ENCODE results near the gene DDX52. TPM values are rescaled to one million over a fixed set of nuclear protein-coding genes. Genes with fewer than 3 reads are reported as not detected.

The DDX52 gene
- total and polyA plus RNA-seq, 2 of the 8 experiments (the other 6 are each of a cell fraction or from before 2014, with no cell fraction given), result 10.0 to 45.9 TPM

GRCh38 chr17:37662353-37662752 lies 19.1 kb upstream of the DDX52 start:
- Histone ChIP-seq H2AFZ (ENCODE audit: low read length) (no peak overlapping the region), H3K9me3 (ENCODE audit: insufficient read depth in 2 of 2, low read depth in 1 of 2, low read length in 1 of 2) (no peaks in the 10 kb centered on the region), H3K27me3 (replicated peaks in 1 of 4; ENCODE audit: control insufficient read depth in 3 of 4, extremely low read depth in 1 of 4, insufficient read depth in 3 of 4, low read length in 3 of 4) (no peaks in the 10 kb centered on the region), H2BK20ac (ENCODE audit: low read length) (no peak overlapping the region), H2BK120ac (replicated peaks; ENCODE audit: low read depth, low read length) (no peak overlapping the region), H3K14ac (ENCODE audit: insufficient read length) (no peak overlapping the region), H3K4me1 (replicated peaks in 1 of 4; ENCODE audit: control insufficient read depth in 3 of 4, insufficient read depth in 4 of 4, low read length in 3 of 4) (peaks cover 0 to 6% (median 4%) of the 10 kb centered on the region in 4 experiments; a peak in 3 of 7 replicates), H2BK5ac (ENCODE audit: low read depth, low read length) (no peak overlapping the region), H3K23ac (ENCODE audit: insufficient read length) (no peak overlapping the region), H2BK15ac (ENCODE audit: low read length) (no peak overlapping the region), H3K23me2 (ENCODE audit: low read depth, low read length) (no peaks in the 10 kb centered on the region), H3K4me3 (ENCODE audit: extremely low read depth in 1 of 4, insufficient read depth in 2 of 4, low read depth in 3 of 4, low read length in 4 of 4) (no peak overlapping the region), H4K20me1 (replicated peaks in 1 of 2; ENCODE audit: control insufficient read depth in 1 of 2, insufficient read depth in 2 of 2, low read length in 2 of 2) (no peaks in the 10 kb centered on the region), H2BK12ac (ENCODE audit: low read depth, low read length) (no peak overlapping the region), H3K56ac (replicated peaks; ENCODE audit: insufficient read length, low read depth, low read length) (no peak overlapping the region), H3K79me2 (ENCODE audit: control insufficient read depth in 1 of 2, insufficient read depth in 2 of 2, low read length in 2 of 2) (no peaks in the 10 kb centered on the region), H3K18ac (ENCODE audit: extremely low read depth, low read length) (no peak overlapping the region), H3K9ac (replicated peaks in 1 of 4; ENCODE audit: extremely low read depth in 1 of 4, low read depth in 3 of 4, low read length in 3 of 4) (no peak overlapping the region), H4K8ac (ENCODE audit: extremely low read depth, insufficient read depth, low read length) (no peak overlapping the region), H3K4ac (replicated peaks; ENCODE audit: insufficient read length, low read depth, low read length) (no peak overlapping the region), H4K91ac (replicated peaks; ENCODE audit: insufficient read length, low read length) (no peak overlapping the region), H4K5ac (ENCODE audit: insufficient read length, low read depth, low read length) (no peak overlapping the region), H3K79me1 (ENCODE audit: low read depth, low read length) (no peaks in the 10 kb centered on the region), H3K36me3 (ENCODE audit: control insufficient read depth in 2 of 4, insufficient read depth in 4 of 4, low read length in 3 of 4) (no peaks in the 10 kb centered on the region), H2AK5ac (ENCODE audit: low read depth, low read length) (no peak overlapping the region), H3K27ac (ENCODE audit: low read depth, low read length) (no peak overlapping the region), H3K4me2 (ENCODE audit: insufficient read depth in 1 of 2, low read depth in 2 of 2, low read length in 2 of 2) (no peak overlapping the region; a peak in 1 of 4 replicates)
- ChIA-PET CTCF (ENCODE audit: partially characterized antibody) (interaction anchor here (0.8 to 1.7 kb wide), 4 partner anchors 9 to 108 kb away, joined by 3 to 6 read pairs (median 3); no protein-coding TSS in a partner anchor), POLR2A (ENCODE audit: partially characterized antibody) (interaction anchor here (1.0 kb wide), 1 partner anchor 78 kb away, joined by 3 read pairs; no protein-coding TSS in a partner anchor)
- 40% methylated on average over 4 of the region's 4 CpGs; no CpG with 5 or more reads in 1 of the 2 experiments for WGBS, 2 experiments (ENCODE audit: extremely low coverage in 1 of 2, insufficient coverage in 1 of 2, insufficient read length in 1 of 2, insufficient replicate concordance in 2 of 2, low coverage in 1 of 2, low lambda C conversion rate in 2 of 2, missing lambda C conversion rate in 1 of 2)
- no peak for FAIRE-seq
- TF ChIP-seq YY1 (IDR thresholded peaks at IDR 0.05; ENCODE audit: low read depth, low read length) (no peak), KDM4A (IDR thresholded peaks at IDR 0.05; ENCODE audit: low read depth, low read length, severe bottlenecking) (no peak)
- no peak for DNase-seq (ENCODE audit: low read depth in 1 of 2, low spot score in 2 of 2)

Measured in H1 (cell line).